Measurements from ENCODE around the gene CARD11. TPM values are rescaled to one million over a fixed set of nuclear protein-coding genes. Genes with fewer than 3 reads are reported as not detected.

CARD11 gene
- total and polyA plus RNA-seq, 2 donors (not counting 1 experiment from before 2014, with no cell fraction given) = 0.02 TPM; not detected in 1

- no peaks in the 10 kb centered on the region for H3K36me3 ChIP-seq (ENCODE audit: control insufficient read depth, insufficient read depth, low read length)
- H3K4me2 ChIP-seq (ENCODE audit: extremely low read depth, insufficient read depth, low read length) = no peak overlapping the region
- no peak overlapping the region for H3K27ac ChIP-seq (ENCODE audit: insufficient read depth, low read length)
- H4K20me1 ChIP-seq (ENCODE audit: control insufficient read depth, extremely low read depth, insufficient read depth, low read length) = no peaks in the 10 kb centered on the region
- H3K4me1 ChIP-seq (ENCODE audit: control insufficient read depth, extremely low read depth, insufficient read depth, low read length) = no peaks in the 10 kb centered on the region
- no peak for DNase-seq (ENCODE audit: low read depth in 2 of 2)
- H3K4me3 ChIP-seq (replicated peaks in 1 of 4; ENCODE audit: control extremely low read depth in 1 of 4, insufficient read depth in 1 of 4, low read depth in 3 of 4, low read length in 4 of 4) = no peak overlapping the region
- no peaks in the 10 kb centered on the region for H3K9me3 ChIP-seq (ENCODE audit: control insufficient read depth, insufficient read depth, low read depth, low read length)
- H3K27me3 ChIP-seq (ENCODE audit: control insufficient read depth, insufficient read depth, low read length) = no peaks in the 10 kb centered on the region
- H2AFZ ChIP-seq (ENCODE audit: low read length) = no peak overlapping the region
- H3K79me2 ChIP-seq (ENCODE audit: control insufficient read depth, insufficient read depth, low read length) = no peaks in the 10 kb centered on the region
- no peak overlapping the region for H3K9ac ChIP-seq (ENCODE audit: insufficient read depth, low read length)
- TF ChIP-seq CTCF (conservative IDR thresholded peaks at IDR 0.05 in 1 of 2, IDR thresholded peaks at IDR 0.05 in 1 of 2; ENCODE audit: low read depth in 1 of 2, low read length in 2 of 2) = no peak
- no peak for TF ChIP-seq EZH2 (IDR thresholded peaks at IDR 0.05; ENCODE audit: low read length, missing control alignments)
Observed at GRCh38 chr7:3082831-3083230, 39.2 kb upstream of the CARD11 start.

GRCh38 chr7:3082386-3082785 is 38.7 kb upstream of the CARD11 start:
- no peak overlapping the region for H3K4me2 ChIP-seq (ENCODE audit: extremely low read depth, insufficient read depth, low read length)
- H3K9me3 ChIP-seq (ENCODE audit: control insufficient read depth, insufficient read depth, low read depth, low read length) = no peaks in the 10 kb centered on the region
- TF ChIP-seq CTCF (conservative IDR thresholded peaks at IDR 0.05 in 1 of 2, IDR thresholded peaks at IDR 0.05 in 1 of 2; ENCODE audit: low read depth in 1 of 2, low read length in 2 of 2) (no peak), EZH2 (IDR thresholded peaks at IDR 0.05; ENCODE audit: low read length, missing control alignments) (no peak)

GRCh38 chr7:3080106-3080505 is 36.4 kb upstream of the CARD11 start:
- Histone ChIP-seq H3K4me1 (ENCODE audit: control insufficient read depth, extremely low read depth, insufficient read depth, low read length) (no peaks in the 10 kb centered on the region), H4K20me1 (ENCODE audit: control insufficient read depth, extremely low read depth, insufficient read depth, low read length) (no peaks in the 10 kb centered on the region), H3K27me3 (ENCODE audit: control insufficient read depth, insufficient read depth, low read length) (no peaks in the 10 kb centered on the region), H3K4me2 (ENCODE audit: extremely low read depth, insufficient read depth, low read length) (no peak overlapping the region), H3K4me3 (replicated peaks in 1 of 4; ENCODE audit: control extremely low read depth in 1 of 4, insufficient read depth in 1 of 4, low read depth in 3 of 4, low read length in 4 of 4) (no peak overlapping the region), H3K36me3 (ENCODE audit: control insufficient read depth, insufficient read depth, low read length) (no peaks in the 10 kb centered on the region), H3K9me3 (ENCODE audit: control insufficient read depth, insufficient read depth, low read depth, low read length) (no peaks in the 10 kb centered on the region), H3K27ac (ENCODE audit: insufficient read depth, low read length) (no peak overlapping the region), H3K9ac (ENCODE audit: insufficient read depth, low read length) (no peak overlapping the region), H3K79me2 (ENCODE audit: control insufficient read depth, insufficient read depth, low read length) (no peaks in the 10 kb centered on the region), H2AFZ (ENCODE audit: low read length) (no peak overlapping the region)
- no peak for DNase-seq (ENCODE audit: low read depth in 2 of 2)
- TF ChIP-seq EZH2 (IDR thresholded peaks at IDR 0.05; ENCODE audit: low read length, missing control alignments) = no peak
- TF ChIP-seq CTCF (conservative IDR thresholded peaks at IDR 0.05 in 1 of 2, IDR thresholded peaks at IDR 0.05 in 1 of 2; ENCODE audit: low read depth in 1 of 2, low read length in 2 of 2) = no peak

More at GRCh38 chr7:3082386-3082785, 38.7 kb upstream of the CARD11 start:
- no peaks in the 10 kb centered on the region for H3K4me1 ChIP-seq (ENCODE audit: control insufficient read depth, extremely low read depth, insufficient read depth, low read length)
- no peaks in the 10 kb centered on the region for H3K36me3 ChIP-seq (ENCODE audit: control insufficient read depth, insufficient read depth, low read length)
- no peak overlapping the region for H3K9ac ChIP-seq (ENCODE audit: insufficient read depth, low read length)
- no peaks in the 10 kb centered on the region for H4K20me1 ChIP-seq (ENCODE audit: control insufficient read depth, extremely low read depth, insufficient read depth, low read length)
- no peaks in the 10 kb centered on the region for H3K27me3 ChIP-seq (ENCODE audit: control insufficient read depth, insufficient read depth, low read length)
- no peak overlapping the region for H3K4me3 ChIP-seq (replicated peaks in 1 of 4; ENCODE audit: control extremely low read depth in 1 of 4, insufficient read depth in 1 of 4, low read depth in 3 of 4, low read length in 4 of 4)
- H3K79me2 ChIP-seq (ENCODE audit: control insufficient read depth, insufficient read depth, low read length) = no peaks in the 10 kb centered on the region
- H2AFZ ChIP-seq (ENCODE audit: low read length) = no peak overlapping the region
- no peak for DNase-seq (ENCODE audit: low read depth in 2 of 2)
- no peak overlapping the region for H3K27ac ChIP-seq (ENCODE audit: insufficient read depth, low read length)

Measured in fibroblast of lung (primary cell).